CD8-positive, alpha-beta memory T cell (primary cell): ENCODE data around the gene LMF1. TPM values are rescaled to one million over a fixed set of nuclear protein-coding genes. Genes with fewer than 3 reads are reported as not detected.

Experiments
- CTCF ChIA-PET: fragments of 350-600 bp; sonication (Branson Sonifier 250); formaldehyde crosslinking; loops from one replicate; lab custom pipeline; 2021; ENCODE audit warnings: antibody characterized with exemption; lab: Charles Lee
- POLR2A ChIA-PET: fragments of 350-600 bp; sonication (Branson Sonifier 250); formaldehyde crosslinking; loops from one replicate; lab custom pipeline; 2021; ENCODE audit warnings: antibody characterized with exemption; lab: Charles Lee
- DNase-seq, 5 donors: peaks; one replicate each; pipeline versions ENCODE4 v3.0.0 to v3.0.0-alpha.2; 2020 to 2022; ENCODE audit warnings: mixed read lengths in 1 of 5
- H3K27ac ChIP-seq: one replicate; pipeline ENCODE4 v1.7.0; 2013; ENCODE audit warnings: low read depth, mild to moderate bottlenecking, low read length, moderate library complexity
- H3K27me3 ChIP-seq: 2 replicates; pipeline ENCODE4 v1.7.0; 2013; ENCODE audit warnings: low read length, mild to moderate bottlenecking; ENCODE audit not compliant: insufficient read depth, poor library complexity, severe bottlenecking
- H3K36me3 ChIP-seq: 2 replicates; pipeline ENCODE4 v1.7.0; 2013; ENCODE audit warnings: mild to moderate bottlenecking, low read length, moderate library complexity; ENCODE audit not compliant: insufficient read depth
- H3K4me1 ChIP-seq: 2 replicates; pipeline ENCODE4 v1.7.0; 2013; ENCODE audit warnings: mild to moderate bottlenecking, low read length, moderate library complexity; ENCODE audit not compliant: insufficient read depth
- H3K4me3 ChIP-seq: 2 replicates; pipeline ENCODE4 v1.7.0; 2013; ENCODE audit warnings: mild to moderate bottlenecking, low read length
- H3K9me3 ChIP-seq: 2 replicates; pipeline ENCODE4 v1.7.0; 2013; ENCODE audit warnings: mild to moderate bottlenecking, low read length
- H3K27ac Mint-ChIP-seq, 8 donors: one replicate each; pipeline ENCODE4 v1.8.0; 2020 to 2021; ENCODE audit warnings: mixed read lengths in 8 of 8, mild to moderate bottlenecking in 6 of 8, inconsistent platforms in 3 of 8, moderate library complexity in 3 of 8
- H3K27me3 Mint-ChIP-seq, 2 donors: one replicate each; pipeline ENCODE4 v1.8.0; 2020 to 2021; ENCODE audit warnings: mixed read lengths in 2 of 2, mild to moderate bottlenecking in 1 of 2, moderate library complexity in 1 of 2
- H3K36me3 Mint-ChIP-seq, 3 donors: one replicate each; pipeline ENCODE4 v1.8.0; 2020 to 2021; ENCODE audit warnings: mixed read lengths in 3 of 3, inconsistent platforms in 1 of 3, mild to moderate bottlenecking in 1 of 3
- H3K4me1 Mint-ChIP-seq, 3 donors: one replicate each; pipeline ENCODE4 v1.8.0; 2020 to 2021; ENCODE audit warnings: mixed read lengths in 3 of 3, inconsistent platforms in 1 of 3, mild to moderate bottlenecking in 1 of 3
- H3K4me3 Mint-ChIP-seq, 7 donors: one replicate each; pipeline ENCODE4 v1.8.0; 2020 to 2021; ENCODE audit warnings: mixed read lengths in 7 of 7, mild to moderate bottlenecking in 6 of 7, moderate library complexity in 4 of 7, inconsistent platforms in 2 of 7
- H3K9me3 Mint-ChIP-seq, 5 donors: one replicate each; pipeline ENCODE4 v1.8.0; 2020 to 2022; ENCODE audit warnings: mixed read lengths in 5 of 5, mild to moderate bottlenecking in 3 of 5, moderate library complexity in 2 of 5, inconsistent platforms in 1 of 5
- polyA plus RNA-seq: library from polyadenylated mRNA; unstranded; fragments of 300-500 nt; fragmentation: Illumina TruSeq; gene quantifications from one replicate; pipeline ENCODE4 v1.2.3, GENCODE V29; 2021
- total RNA-seq, 2 experiments: library from RNA; stranded (reverse); gene quantifications; one replicate each; pipeline ENCODE4 v1.2.3, GENCODE V29; 2021

The LMF1 gene
- total and polyA plus RNA-seq, 3 experiments from 2014 or later, result 11.7 to 15.8 (median 14.0) TPM

- Mint-ChIP-seq H3K4me1 (peaks cover 0 to 3% (median 0%) of the 10 kb centered on the region in 3 donors), H3K27me3 (no peaks in the 10 kb centered on the region), H3K36me3 (peaks cover 0 to 38% (median 10%) of the 10 kb centered on the region in 3 donors), H3K9me3 (no peaks in the 10 kb centered on the region), H3K4me3 (no peak overlapping the region), H3K27ac (no peak overlapping the region)
- no peaks in the 10 kb centered on the region for H3K4me1 ChIP-seq
- H3K9me3 ChIP-seq, result no peaks in the 10 kb centered on the region
- DNase-seq, result peak in 1 of 5 donors; percentile 25
- H3K27me3 ChIP-seq, result no peaks in the 10 kb centered on the region
- POLR2A ChIA-PET, result no interaction called here
- H3K36me3 ChIP-seq, result no peaks in the 10 kb centered on the region
- CTCF ChIA-PET, result no interaction called here
- H3K27ac ChIP-seq, result no peak overlapping the region
- no peak overlapping the region for H3K4me3 ChIP-seq
Measured at GRCh38 chr16:920717-921116, 50.1 kb downstream of the LMF1 start.

- CTCF ChIA-PET, result no interaction called here
- Mint-ChIP-seq H3K27me3 (no peaks in the 10 kb centered on the region), H3K36me3 (peaks cover 0 to 38% (median 10%) of the 10 kb centered on the region in 3 donors), H3K4me1 (peaks cover 0 to 3% (median 0%) of the 10 kb centered on the region in 3 donors), H3K27ac (no peak overlapping the region), H3K9me3 (no peaks in the 10 kb centered on the region), H3K4me3 (no peak overlapping the region)
- Histone ChIP-seq H3K27ac (no peak overlapping the region), H3K9me3 (no peaks in the 10 kb centered on the region), H3K27me3 (no peaks in the 10 kb centered on the region), H3K4me3 (no peak overlapping the region), H3K36me3 (no peaks in the 10 kb centered on the region), H3K4me1 (no peaks in the 10 kb centered on the region)
- POLR2A ChIA-PET, result no interaction called here
- peak in 1 of 5 donors; percentile 35 for DNase-seq
Measured at GRCh38 chr16:920051-920681, 50.6 kb downstream of the LMF1 start.

DNA sequence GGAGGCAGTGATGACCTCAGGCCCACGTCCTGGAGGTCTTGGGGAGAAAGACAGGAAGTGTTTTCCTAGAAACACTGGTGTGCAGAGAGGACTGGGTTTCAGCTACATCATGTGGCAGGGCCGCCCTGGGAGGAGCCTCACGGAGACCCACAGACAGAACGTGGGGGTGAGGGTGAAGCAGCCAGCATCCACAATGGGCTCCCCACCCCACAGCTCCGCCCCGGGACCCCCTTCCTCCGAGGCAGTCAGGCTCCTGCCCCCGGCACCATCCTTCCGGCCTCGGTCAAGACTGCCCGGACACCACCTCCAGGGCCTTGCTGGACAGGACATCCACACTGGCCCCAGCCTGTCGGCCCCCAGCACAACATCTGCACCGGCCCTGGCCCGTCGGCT is 51.1 kb downstream of the LMF1 start:
- POLR2A ChIA-PET, result no interaction called here
- CTCF ChIA-PET, result no interaction called here
- Histone ChIP-seq H3K4me1 (no peaks in the 10 kb centered on the region), H3K27ac (no peak overlapping the region), H3K9me3 (no peaks in the 10 kb centered on the region), H3K4me3 (no peak overlapping the region), H3K36me3 (no peaks in the 10 kb centered on the region), H3K27me3 (no peaks in the 10 kb centered on the region)
- Mint-ChIP-seq H3K27me3 (no peaks in the 10 kb centered on the region), H3K36me3 (peaks cover 0 to 35% (median 10%) of the 10 kb centered on the region in 3 donors), H3K9me3 (no peaks in the 10 kb centered on the region), H3K4me1 (peaks cover 0 to 3% (median 0%) of the 10 kb centered on the region in 3 donors), H3K27ac (no peak overlapping the region), H3K4me3 (no peak overlapping the region)
- DNase-seq, result no peak

GRCh38 chr16:918741-919657 is 51.8 kb downstream of the LMF1 start:
- Mint-ChIP-seq H3K9me3 (no peaks in the 10 kb centered on the region), H3K36me3 (peaks cover 0 to 32% (median 9%) of the 10 kb centered on the region in 3 donors), H3K4me3 (no peak overlapping the region), H3K27me3 (no peaks in the 10 kb centered on the region), H3K27ac (no peak overlapping the region), H3K4me1 (peaks cover 0 to 1% (median 0%) of the 10 kb centered on the region in 3 donors)
- Histone ChIP-seq H3K27me3 (no peaks in the 10 kb centered on the region), H3K27ac (no peak overlapping the region), H3K9me3 (no peaks in the 10 kb centered on the region), H3K36me3 (no peaks in the 10 kb centered on the region), H3K4me3 (no peak overlapping the region), H3K4me1 (no peaks in the 10 kb centered on the region)
- POLR2A ChIA-PET, result no interaction called here
- no peak for DNase-seq
- CTCF ChIA-PET, result no interaction called here

GRCh38 chr16:918068-918467 is 52.7 kb downstream of the LMF1 start:
- H3K27me3 ChIP-seq, result no peaks in the 10 kb centered on the region
- ChIA-PET POLR2A (no interaction called here), CTCF (no interaction called here)
- peak in 1 of 5 donors; percentile 28 for DNase-seq
- Mint-ChIP-seq H3K27me3 (no peaks in the 10 kb centered on the region), H3K4me3 (no peak overlapping the region), H3K36me3 (peaks cover 0 to 36% (median 8%) of the 10 kb centered on the region in 3 donors), H3K4me1 (peaks cover 0 to 1% (median 0%) of the 10 kb centered on the region in 3 donors), H3K27ac (no peak overlapping the region), H3K9me3 (no peaks in the 10 kb centered on the region)
- no peak overlapping the region for H3K4me3 ChIP-seq
- H3K27ac ChIP-seq, result no peak overlapping the region
- H3K4me1 ChIP-seq, result no peaks in the 10 kb centered on the region
- no peaks in the 10 kb centered on the region for H3K9me3 ChIP-seq
- no peaks in the 10 kb centered on the region for H3K36me3 ChIP-seq

GRCh38 chr16:917591-918061 is 53.2 kb downstream of the LMF1 start:
- POLR2A ChIA-PET, result no interaction called here
- no peaks in the 10 kb centered on the region for H3K27me3 ChIP-seq
- no peak overlapping the region for H3K4me3 Mint-ChIP-seq
- H3K36me3 Mint-ChIP-seq, result peaks cover 0 to 37% (median 8%) of the 10 kb centered on the region in 3 donors
- CTCF ChIA-PET, result no interaction called here
- DNase-seq, result no peak
- no peak overlapping the region for H3K4me3 ChIP-seq
- no peaks in the 10 kb centered on the region for H3K27me3 Mint-ChIP-seq
- H3K36me3 ChIP-seq, result no peaks in the 10 kb centered on the region
- no peak overlapping the region for H3K27ac Mint-ChIP-seq
- no peak overlapping the region for H3K27ac ChIP-seq
- no peaks in the 10 kb centered on the region for H3K4me1 ChIP-seq
- H3K9me3 Mint-ChIP-seq, result no peaks in the 10 kb centered on the region
- peaks cover 0 to 1% (median 0%) of the 10 kb centered on the region in 3 donors for H3K4me1 Mint-ChIP-seq
- no peaks in the 10 kb centered on the region for H3K9me3 ChIP-seq

- H3K4me1 ChIP-seq, result no peaks in the 10 kb centered on the region
- H3K27me3 Mint-ChIP-seq, result no peaks in the 10 kb centered on the region
- no peaks in the 10 kb centered on the region for H3K9me3 Mint-ChIP-seq
- no peak overlapping the region for H3K4me3 Mint-ChIP-seq
- DNase-seq, result no peak
- H3K27ac ChIP-seq, result no peak overlapping the region
- ChIA-PET CTCF (no interaction called here), POLR2A (no interaction called here)
- no peaks in the 10 kb centered on the region for H3K36me3 ChIP-seq
- peaks cover 0 to 29% (median 0%) of the 10 kb centered on the region in 3 donors for H3K36me3 Mint-ChIP-seq
- no peaks in the 10 kb centered on the region for H3K27me3 ChIP-seq
- no peaks in the 10 kb centered on the region for H3K9me3 ChIP-seq
- peak overlapping the region in 1 of 8 donors; percentile 8 for H3K27ac Mint-ChIP-seq
- H3K4me1 Mint-ChIP-seq, result peaks cover 0 to 3% (median 0%) of the 10 kb centered on the region in 3 donors
- no peak overlapping the region for H3K4me3 ChIP-seq
Measured at GRCh38 chr16:916035-916799, 54.6 kb downstream of the LMF1 start.
